ENCODE results near the gene FBXO42. TPM values are rescaled to one million over a fixed set of nuclear protein-coding genes. Genes with fewer than 3 reads are reported as not detected.

The FBXO42 gene
- total and polyA plus RNA-seq, 2 experiments from 2014 or later = 28.6 to 40.8 TPM

GRCh38 chr1:16231331-16232315, 120.7 kb downstream of the FBXO42 start:
- Histone ChIP-seq H3K36me3 (no peaks in the 10 kb centered on the region), H3K27ac (no peak overlapping the region), H3K4me1 (ENCODE audit: low read depth) (no peaks in the 10 kb centered on the region), H3K27me3 (peaks cover 22% of the 10 kb centered on the region), H3K9me3 (ENCODE audit: low read depth) (no peaks in the 10 kb centered on the region), H3K4me3 (no peak overlapping the region)
- DNase-seq (ENCODE audit: low read depth in 1 of 2, low spot score in 1 of 2) = no peak
- no peak for TF ChIP-seq CTCF (IDR thresholded peaks at IDR 0.05; ENCODE audit: low read depth, low read length)

- Histone ChIP-seq H3K36me3 (no peaks in the 10 kb centered on the region), H3K4me1 (ENCODE audit: low read depth) (no peaks in the 10 kb centered on the region), H3K27ac (no peak overlapping the region), H3K27me3 (peaks cover 30% of the 10 kb centered on the region), H3K9me3 (ENCODE audit: low read depth) (no peaks in the 10 kb centered on the region), H3K4me3 (no peak overlapping the region)
- no peak for TF ChIP-seq CTCF (IDR thresholded peaks at IDR 0.05; ENCODE audit: low read depth, low read length)
- DNase-seq (ENCODE audit: low read depth in 1 of 2, low spot score in 1 of 2) = no peak
These were observed 121.5 kb downstream of the FBXO42 start for GRCh38 chr1:16230744-16231143.

GRCh38 chr1:16229976-16230740, 122.1 kb downstream of the FBXO42 start:
- Histone ChIP-seq H3K27ac (no peak overlapping the region), H3K4me1 (ENCODE audit: low read depth) (no peaks in the 10 kb centered on the region), H3K27me3 (peaks cover 35% of the 10 kb centered on the region), H3K36me3 (no peaks in the 10 kb centered on the region), H3K9me3 (ENCODE audit: low read depth) (no peaks in the 10 kb centered on the region), H3K4me3 (no peak overlapping the region)
- no peak for DNase-seq (ENCODE audit: low read depth in 1 of 2, low spot score in 1 of 2)
- no peak for TF ChIP-seq CTCF (IDR thresholded peaks at IDR 0.05; ENCODE audit: low read depth, low read length)

- peak; percentile 49 to 91 for DNase-seq (ENCODE audit: low read depth in 1 of 2, low spot score in 1 of 2)
- no peak for TF ChIP-seq CTCF (IDR thresholded peaks at IDR 0.05; ENCODE audit: low read depth, low read length)
These were observed 125.6 kb downstream of the FBXO42 start for GRCh38 chr1:16226490-16227179.

GRCh38 chr1:16226129-16226489, 126.2 kb downstream of the FBXO42 start:
- no peak overlapping the region for H3K27ac ChIP-seq
- H3K36me3 ChIP-seq = no peaks in the 10 kb centered on the region
- no peak for DNase-seq (ENCODE audit: low read depth in 1 of 2, low spot score in 1 of 2)
- H3K4me3 ChIP-seq = no peak overlapping the region
- H3K4me1 ChIP-seq (ENCODE audit: low read depth) = no peaks in the 10 kb centered on the region
- peaks cover 62% of the 10 kb centered on the region for H3K27me3 ChIP-seq
- TF ChIP-seq CTCF (IDR thresholded peaks at IDR 0.05; ENCODE audit: low read depth, low read length) = no peak
- no peaks in the 10 kb centered on the region for H3K9me3 ChIP-seq (ENCODE audit: low read depth)

More at GRCh38 chr1:16226490-16227179, 125.6 kb downstream of the FBXO42 start:
- no peak overlapping the region for H3K27ac ChIP-seq
- peak overlapping the region; percentile 23 for H3K4me3 ChIP-seq
- no peaks in the 10 kb centered on the region for H3K4me1 ChIP-seq (ENCODE audit: low read depth)
- peaks cover 57% of the 10 kb centered on the region for H3K27me3 ChIP-seq
- no peaks in the 10 kb centered on the region for H3K9me3 ChIP-seq (ENCODE audit: low read depth)
- H3K36me3 ChIP-seq = no peaks in the 10 kb centered on the region

All from cardiac muscle cell (in vitro differentiated cells and primary cell).